HG03097 (cell line): ENCODE data around the gene MEX3B.
A peak's percentile ranks its signal among the peaks of the same experiment; 100 is the strongest.
"Not testable (repeated sequence)": the region's sequence is repeated elsewhere in the genome, so short reads cannot be mapped to it uniquely, and the experiment has no call there.

Experiments used
- ATAC-seq: cut with Tn5 transposase; IDR thresholded peaks from one replicate; pipeline ENCODE4 v1.9.1; 2021; ENCODE audit not compliant: unreplicated experiment, low FRiP score

The MEX3B gene

DNA sequence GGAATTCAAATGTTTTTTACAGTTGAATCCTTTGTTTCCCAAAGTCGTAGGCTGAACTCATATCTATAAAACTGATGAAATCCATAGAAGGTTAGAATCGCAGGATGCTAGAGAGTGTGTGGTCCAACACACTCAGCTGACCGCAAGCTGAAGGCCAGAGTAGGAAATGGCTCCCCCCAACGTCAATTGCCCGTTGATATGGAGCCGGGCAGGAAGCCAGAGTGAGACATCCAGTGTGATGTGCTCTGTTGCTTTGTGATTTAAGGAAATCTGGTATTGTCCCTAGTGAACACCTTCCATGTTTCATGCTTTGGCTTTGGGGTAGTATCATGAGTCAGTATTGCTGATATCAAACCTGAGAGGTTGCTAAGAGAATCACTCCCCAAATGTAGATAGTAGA is 5.8 kb upstream of the MEX3B start:
- no peak for ATAC-seq

DNA sequence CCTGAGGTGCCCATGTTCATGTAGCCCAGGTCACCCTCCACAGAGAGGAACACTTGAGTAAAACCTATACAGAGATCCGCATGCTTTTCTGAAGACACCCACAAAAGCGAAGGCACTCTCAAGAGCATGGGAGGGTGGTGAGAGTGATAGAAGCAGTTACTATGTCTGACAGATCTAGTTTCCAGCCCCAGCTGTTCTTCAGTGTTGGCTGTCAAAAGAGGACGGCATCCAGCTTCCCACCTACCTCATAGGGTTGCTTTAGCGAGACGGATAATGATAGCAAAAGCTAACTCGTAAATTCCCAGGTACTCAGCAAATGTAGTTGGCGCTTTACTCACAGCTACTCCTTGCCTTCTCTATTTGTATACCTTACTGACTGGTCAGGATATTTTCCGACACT is 3.0 kb upstream of the MEX3B start:
- ATAC-seq = no peak

DNA sequence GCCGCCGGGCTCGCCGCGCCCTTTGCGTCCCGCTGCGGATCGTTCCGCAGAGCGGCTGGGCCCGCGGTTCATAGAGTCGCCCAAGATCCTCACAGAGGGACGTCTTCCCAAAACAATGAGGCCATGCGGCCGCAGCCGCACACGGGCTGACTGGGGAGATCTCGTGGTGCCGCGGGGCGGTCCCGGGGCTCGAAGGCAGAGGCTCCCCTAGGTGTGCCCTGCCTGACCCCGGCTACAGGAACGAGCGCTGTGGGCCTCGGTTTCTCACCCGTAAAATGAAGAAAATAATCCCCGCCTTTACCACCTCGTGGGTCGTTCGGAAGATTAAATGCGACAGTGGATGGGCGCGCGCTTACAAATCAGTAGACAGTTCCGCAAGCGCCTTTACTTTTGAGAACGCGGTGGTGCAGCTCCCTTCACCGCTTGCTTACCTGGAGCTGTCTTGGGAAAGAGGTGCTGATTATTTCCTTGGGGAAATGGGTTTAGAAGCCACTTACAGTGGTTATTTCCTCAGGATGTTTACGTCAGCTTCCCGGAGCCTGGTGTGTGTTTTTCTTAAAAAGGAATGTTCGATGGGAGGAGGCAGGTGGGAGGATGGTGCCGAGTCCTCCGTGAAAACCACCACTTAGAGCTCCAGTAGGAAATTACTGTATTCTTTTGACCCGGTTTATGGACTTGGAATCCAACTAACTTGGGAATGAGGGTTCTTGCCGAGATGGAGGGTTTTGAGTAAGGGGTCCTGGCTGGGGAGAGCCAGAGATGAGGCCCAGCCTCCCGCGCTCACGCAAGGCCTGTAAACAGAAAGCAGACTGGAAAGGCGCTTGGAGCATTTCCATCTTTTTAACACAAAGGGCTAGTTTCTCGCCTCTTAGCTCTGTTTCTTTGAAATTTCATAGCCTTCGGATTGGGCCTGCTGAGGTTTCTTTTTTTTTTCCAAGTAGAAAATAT is 1.9 kb upstream of the MEX3B start:
- peak; percentile 6 for ATAC-seq

DNA sequence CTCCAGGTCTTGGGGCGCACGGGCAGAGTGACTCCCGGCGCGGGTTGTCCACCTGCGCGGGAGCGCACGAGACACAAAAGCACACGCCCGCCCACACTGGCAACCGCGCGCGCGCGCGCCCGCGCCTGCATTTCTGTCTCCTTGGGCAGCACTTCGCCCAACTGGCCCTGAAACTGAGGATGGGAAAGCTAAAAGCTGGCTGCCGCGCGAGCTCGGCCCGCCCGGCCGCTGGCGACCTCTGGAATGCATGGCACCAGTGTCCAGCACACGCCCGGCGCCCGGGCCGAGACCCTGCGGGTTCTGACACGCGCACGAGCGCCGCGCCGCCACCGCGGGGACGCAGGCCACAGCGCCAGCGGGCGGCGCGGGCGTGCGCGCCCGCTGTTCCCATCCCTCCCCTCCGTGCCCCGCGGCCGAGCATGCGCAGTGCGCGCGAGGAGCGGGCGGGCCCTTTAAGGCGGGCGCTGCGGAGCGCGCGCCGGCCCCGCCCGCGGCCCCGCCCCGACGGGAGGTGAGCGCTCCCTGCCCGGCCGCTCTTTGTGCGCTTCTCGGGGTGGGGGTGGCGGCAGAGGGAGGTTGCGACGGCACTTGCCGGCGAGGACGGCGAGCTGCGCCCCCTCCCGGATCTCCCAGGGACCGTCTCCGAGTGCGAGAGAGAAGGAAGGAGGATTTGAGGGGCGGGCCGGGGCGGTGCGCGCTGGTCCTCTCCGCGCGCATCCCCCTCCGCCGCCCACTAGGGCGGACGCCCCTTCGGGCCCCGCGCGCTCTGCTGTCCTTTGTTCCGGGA is 1.0 kb upstream of the MEX3B start:
- ATAC-seq = peak; percentile 78

DNA sequence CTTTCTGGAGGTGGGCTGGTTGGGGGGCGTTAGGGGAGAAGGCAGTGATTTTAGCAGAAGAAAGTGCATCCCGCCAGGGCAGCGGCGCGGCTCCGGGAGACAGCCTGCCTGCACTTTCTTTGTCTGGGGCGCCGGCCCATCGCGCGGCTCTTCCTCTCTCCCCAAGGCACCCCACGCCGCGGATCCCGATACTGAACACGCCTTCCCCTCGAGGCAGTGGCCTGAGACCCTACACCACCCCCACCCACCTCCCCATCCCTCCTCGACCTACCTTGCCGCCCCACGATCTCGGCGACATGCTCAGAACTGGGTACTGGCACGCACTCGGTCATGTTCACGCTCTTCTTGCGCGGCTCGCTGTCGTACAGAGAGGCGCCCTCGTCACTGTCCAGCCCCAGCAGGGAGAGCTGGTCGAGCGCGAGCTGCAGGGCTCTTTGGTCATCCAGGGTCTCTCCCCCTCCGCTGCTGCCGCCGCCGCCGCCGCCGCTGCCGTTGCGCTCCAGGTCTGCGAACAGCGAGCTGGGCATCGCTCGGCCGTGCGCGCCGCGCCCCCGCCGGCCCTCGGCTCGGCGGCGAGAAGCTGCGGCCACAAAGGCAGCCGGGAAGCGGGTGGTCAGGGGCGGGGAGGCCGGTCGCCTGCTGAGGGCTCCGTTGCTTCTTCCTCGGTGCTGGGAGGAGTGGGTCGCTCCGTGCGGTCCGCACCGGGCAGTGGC is 483 bp downstream of the MEX3B start:
- no peak for ATAC-seq

DNA sequence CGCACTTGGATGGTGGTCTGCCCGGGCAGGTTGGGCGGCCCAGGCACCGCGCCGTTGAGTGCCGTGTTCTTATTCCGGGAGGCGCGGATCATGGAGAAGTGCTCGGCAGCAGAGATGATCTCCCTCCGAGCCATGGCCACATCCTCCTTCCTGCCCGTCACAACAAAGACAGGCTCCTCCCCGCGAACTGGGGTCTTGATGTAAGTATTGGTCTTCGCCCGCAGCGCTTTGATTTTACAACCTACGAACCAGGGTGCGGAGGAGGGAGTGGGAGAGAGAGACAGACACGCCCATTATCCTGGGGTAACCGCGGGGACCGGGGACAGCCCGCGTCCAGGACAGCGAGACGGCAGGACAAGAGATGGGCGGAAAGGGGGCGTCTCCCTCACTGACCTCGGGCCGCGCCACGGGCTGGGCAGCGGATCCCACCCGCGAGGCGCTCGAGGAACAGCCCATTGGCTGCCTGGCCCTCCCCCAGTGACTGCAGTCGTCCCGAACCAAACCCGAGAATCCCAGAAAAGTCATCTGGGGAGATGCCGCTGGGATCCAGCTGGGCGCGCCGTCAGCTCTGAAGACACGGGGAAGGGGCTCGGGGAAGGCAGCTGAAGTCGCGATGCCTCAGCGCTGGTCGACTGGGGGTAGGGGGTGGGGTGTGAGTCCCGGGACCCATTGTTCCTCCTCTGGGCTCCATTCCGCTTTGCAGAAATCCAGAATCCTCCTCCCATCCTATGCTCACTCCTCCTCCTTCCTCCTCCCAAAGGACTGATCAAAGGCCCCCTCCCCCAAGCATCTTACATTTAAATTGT is 1.2 kb downstream of the MEX3B start:
- no peak for ATAC-seq

DNA sequence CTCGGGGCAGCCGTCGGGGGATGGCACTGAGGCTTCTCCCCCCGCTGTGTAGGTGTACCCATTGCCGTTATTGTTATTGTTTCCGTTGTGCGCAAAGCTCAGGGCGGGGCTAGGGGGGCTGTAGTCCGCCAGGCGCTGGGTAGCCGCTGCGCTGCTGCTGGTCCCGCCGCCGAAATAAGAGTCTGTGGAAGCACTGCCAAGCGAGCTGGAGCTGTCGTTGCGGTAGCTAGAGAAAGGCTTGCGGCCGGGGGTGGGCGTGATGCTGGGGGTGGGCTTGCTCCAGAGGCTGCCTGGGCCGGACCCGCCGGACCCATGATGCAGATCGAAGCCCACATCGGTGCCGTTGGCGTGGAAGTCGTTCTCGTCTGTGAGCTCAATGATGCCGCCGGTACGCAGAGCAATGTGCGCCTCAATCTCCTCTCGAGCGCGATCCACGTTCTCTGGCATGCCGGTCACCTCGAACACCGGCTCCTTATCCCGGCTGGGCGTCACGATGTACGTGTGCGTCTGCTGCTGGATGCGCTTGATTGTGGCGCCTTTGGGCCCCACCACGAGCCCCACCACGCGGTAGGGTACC is 1.9 kb downstream of the MEX3B start:
- no peak for ATAC-seq

DNA sequence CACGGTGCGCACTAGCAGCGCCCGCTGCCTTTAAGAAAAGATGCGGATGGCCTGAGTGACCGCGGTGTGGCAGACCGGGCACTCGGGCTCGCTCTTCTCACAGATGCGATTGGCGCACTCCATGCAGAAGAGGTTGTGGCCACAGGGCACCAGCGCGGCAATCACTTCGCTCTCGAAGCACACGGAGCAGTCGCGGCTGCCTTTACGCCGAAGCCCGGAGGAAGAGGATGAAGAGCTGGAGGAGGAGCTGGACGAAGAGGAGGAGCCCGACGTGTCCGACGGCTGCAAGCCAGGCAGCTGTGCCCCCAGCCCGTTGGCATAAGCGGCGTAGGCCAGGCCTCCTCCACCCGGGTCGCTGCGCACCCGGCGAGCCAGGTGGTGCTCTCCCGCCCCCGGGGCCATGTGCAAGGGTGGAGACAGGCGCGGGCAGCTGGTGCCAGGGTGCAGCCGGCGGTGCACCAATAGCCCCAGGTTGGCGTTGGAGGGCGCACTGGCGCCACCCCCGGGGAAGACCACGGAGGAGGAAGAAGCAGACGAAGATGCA is 2.6 kb downstream of the MEX3B start:
- ATAC-seq = no peak

DNA sequence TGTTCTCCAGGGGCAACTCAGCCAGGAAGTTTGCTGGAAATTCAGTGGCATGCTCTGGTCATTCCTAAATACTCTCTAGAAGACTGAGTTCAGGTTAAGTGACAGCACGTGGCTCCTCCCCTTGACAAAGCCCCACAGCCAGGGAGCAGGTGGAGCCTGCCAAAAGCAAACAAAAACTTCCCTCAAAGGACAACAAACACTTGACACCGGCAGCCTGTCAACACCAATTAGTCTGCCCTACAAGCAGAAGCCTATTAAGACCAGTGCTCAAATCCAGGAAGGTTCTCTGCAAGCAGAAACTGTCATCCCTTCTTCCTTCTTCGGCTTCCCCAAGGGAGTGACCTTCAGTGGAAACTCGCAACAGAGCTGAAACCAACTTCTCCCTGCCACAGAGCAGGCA is 5.0 kb downstream of the MEX3B start:
- ATAC-seq = no peak

DNA sequence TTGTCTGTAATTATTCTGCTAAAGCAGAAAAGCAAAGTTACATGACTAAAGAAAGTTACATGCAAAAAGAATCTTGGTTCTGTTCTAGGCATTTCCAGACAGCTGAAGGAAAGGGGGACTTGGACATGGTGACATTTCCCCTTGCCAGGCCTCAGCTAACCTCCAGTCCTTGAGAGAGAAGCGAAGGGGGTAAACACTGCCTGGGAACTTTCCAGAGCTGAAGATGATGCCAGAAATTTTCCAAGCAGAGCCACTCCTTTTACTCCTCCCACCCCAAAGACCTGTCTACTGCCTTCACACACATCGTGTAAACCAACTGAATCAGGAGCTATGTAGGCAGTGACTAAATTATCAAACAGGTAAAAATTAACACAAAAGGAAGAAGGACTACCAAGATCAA is 5.4 kb downstream of the MEX3B start:
- ATAC-seq = no peak

DNA sequence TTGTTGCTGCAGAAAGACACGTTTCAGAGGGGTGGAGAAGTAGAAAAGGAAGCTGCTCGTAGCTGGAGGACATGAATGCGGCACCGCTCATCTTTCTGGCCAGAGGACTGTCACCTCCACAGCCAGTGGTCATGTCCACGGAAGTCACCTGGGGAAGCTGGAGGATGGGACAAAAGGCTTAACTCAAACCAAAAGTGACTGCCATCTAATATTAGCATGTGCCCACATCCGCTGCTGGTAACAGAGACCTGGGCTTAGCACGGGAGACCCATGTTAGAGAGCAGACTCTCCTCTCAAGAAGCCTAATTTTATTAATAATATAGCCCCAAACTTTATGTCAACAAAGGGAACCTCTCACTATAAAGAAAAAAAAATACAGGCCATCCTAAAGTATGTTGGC is 5.9 kb downstream of the MEX3B start:
- no peak for ATAC-seq

DNA sequence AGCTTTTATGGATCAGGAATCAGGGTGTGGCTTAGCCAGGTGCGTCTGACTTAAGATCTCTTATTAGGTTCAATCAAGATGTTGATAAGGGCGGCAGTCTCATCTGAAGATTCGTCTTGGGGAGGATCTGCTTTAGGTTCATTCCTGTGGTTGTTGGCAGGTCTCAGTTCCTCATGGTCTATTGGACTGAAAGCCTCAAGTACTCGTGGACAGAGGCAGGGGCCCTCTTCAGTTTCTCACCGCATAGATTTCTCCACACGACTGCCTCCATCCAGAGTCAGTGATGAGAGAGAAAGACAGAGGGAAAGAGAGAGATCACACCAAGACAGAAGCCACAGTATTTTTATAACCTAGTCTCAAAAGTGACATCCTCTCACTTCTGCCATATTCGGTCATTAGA is 9.4 kb downstream of the MEX3B start:
- ATAC-seq = no peak

DNA sequence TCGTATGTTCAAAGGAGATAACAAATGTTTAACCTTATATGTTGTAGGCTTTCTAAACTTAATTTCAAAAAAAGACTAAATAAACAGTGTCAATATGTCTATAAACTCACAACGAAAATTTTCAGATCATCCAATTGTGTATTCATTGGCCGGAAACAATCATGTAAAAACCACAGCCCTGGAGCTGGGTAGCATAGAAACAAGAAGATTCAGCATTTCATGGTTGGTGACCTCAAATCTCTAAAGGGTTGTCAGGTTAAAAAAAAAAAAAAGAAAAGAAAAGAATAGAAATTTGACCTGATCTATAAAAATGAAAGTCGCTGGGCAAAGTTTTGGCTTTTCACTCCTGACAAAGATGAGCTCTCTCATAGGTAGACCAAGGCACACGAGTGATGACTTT is 13.9 kb downstream of the MEX3B start:
- ATAC-seq = no peak

DNA sequence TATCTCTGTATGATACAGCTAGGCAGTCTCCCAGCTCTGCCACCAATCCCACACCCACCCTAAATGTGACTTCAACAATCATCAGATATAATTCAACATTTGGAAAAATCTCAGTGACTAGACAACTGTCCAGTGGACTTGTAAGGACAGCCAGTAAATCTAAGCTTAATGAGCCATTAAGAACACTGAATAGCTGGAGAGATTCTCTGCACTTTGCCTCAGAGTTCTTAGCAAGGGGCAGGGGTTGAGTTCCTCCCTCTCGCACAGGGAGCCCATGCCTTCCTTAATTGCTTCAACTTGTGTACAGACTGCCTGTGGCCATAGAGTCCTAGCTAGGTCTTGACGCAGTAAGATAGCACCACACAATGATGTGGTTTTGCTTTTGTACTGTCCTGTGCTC is 15.6 kb downstream of the MEX3B start:
- ATAC-seq = no peak

DNA sequence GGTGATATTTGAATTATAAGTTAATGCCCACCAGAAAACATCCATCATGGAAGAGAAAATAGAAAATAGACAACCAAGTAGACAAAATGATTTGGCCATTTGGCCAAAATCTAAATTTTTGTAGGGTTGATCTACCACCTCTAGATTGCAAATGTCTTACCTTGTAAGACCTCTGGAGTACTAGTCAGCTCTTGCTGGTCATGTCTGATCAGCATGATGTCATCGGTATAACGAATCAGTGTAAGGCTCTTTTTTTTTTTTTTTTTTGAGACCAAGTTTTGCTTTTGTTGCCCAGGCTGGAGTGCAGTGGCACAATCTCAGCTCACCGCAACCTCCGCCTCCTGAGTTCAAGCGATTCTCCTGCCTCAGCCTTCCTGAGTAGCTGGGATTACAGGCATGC is 17.7 kb downstream of the MEX3B start:
- ATAC-seq = not testable (repeated sequence)

DNA sequence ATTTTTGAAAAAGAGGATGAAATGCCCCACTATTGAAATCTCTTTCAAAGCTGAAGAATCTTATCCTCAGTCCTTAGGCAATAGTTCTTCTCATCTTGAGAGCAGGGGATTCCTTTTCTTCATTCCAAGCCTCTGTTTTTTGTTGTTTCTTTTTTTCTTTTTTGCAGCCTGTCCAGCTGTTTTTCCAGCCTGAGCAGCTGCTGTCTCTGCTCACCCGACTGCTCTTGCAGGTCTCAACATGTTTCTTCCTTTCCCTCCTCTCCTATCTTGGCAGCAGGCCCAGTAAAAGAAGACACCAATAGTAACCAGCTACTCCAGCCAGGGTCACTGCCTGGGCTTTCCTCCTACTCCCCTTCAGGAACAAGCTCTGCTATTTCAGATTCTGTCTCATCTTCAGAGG is 23.8 kb downstream of the MEX3B start:
- ATAC-seq = no peak

DNA sequence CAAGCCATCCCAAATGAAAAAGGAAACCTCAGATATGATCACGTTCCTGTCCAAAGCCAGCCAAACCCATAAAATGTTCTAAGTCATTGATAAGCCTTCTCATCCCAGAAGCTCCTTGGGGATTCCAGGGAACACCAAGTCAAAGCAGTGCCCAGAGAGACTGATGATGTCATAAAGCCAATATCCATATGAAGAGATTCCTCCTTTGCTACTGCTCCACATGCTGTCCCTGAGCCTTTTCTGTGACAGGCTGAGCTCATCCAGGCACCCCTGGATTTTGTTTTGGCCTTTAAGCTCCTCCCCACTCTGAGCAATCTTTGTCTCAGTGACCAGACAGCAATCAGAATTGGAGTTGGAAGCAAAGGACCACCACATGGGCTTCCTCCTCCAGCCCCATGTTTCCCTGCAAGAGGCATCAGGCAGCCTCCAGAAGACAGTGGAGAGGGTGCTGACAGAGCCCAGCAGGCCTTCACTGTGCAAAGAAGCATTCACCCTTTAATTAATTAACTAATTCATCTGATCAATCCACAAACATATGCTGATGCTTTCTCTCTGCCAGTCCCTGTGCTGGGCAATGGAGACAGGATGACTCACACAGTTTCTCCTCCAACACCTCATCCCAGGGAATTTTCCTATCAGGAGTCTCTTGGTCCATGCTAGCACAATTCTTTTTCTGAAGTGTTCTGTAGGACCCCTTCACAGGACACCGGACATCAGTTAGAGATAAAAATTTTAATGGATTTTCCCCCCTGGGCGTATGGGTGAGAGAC is 25.0 kb downstream of the MEX3B start:
- no peak for ATAC-seq

DNA sequence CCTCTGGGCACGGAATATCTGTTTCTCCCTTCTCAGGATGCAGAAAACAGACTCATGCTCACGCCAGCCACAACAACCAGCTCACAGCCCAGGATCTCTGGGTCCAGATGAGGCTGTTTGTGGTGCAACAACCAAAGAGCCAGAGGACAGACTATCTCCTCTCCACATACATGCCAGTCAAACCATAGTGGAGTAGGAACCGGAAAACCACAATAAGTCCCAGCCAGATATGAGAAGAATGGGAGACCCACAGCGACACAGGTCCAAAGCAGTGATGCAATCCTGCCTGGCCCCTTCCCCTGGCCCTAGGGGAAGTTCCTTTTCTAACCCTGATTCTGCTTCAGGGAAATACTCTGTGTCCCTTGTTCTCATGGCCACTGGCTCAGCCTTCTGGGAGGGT is 27.6 kb downstream of the MEX3B start:
- ATAC-seq = no peak

DNA sequence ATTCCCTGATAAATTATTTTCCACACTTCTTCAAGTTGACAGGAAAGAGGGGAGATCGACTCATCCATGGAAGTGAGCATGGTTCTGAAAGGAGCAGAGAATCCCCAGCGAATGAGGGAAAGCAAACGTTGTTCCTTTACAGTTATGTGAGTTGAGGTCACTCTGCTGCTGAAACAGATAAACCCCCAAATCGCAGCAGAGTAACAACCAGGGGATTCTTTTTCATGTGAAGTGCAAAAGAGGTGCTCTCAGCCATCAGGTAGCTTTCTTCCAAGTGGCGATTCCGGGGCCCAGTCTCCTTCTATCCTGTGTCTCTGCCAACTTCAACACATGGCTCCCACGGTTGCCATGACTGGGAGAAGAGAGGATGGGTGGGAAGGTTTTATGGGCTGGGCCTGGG is 28.2 kb downstream of the MEX3B start:
- ATAC-seq = no peak
